ENCODE measurements around the gene SPOCD1. TPM values are rescaled to one million over a fixed set of nuclear protein-coding genes. Genes with fewer than 3 reads are reported as not detected.

Gene SPOCD1
- polyA plus RNA-seq, 3 donors, result not detected

- Histone ChIP-seq H3K27me3 (ENCODE audit: control insufficient read depth in 2 of 2, insufficient read depth in 2 of 2, low read length in 2 of 2) (no peaks in the 10 kb centered on the region), H3K36me3 (replicated peaks in 1 of 2; ENCODE audit: control insufficient read depth in 1 of 2, insufficient read depth in 2 of 2, low read length in 2 of 2) (no peaks in the 10 kb centered on the region), H3K27ac (ENCODE audit: low read depth in 1 of 2, low read length in 2 of 2) (no peak overlapping the region), H3K4me2 (replicated peaks; ENCODE audit: extremely low read depth, low read length, poor library complexity, severe bottlenecking) (no peak overlapping the region), H3K4me3 (replicated peaks in 1 of 3; ENCODE audit: low read depth in 2 of 3, low read length in 3 of 3) (no peak overlapping the region), H4K20me1 (ENCODE audit: insufficient read depth, low read length) (no peaks in the 10 kb centered on the region), H3K9me3 (replicated peaks in 1 of 2; ENCODE audit: control insufficient read depth in 1 of 2, insufficient read depth in 1 of 2, low read length in 2 of 2) (peaks cover 0 to 2% of the 10 kb centered on the region in 2 donors), H3K9ac (ENCODE audit: insufficient read depth, low read length, poor library complexity, severe bottlenecking) (no peak overlapping the region), H3K4me1 (ENCODE audit: control insufficient read depth in 1 of 2, insufficient read depth in 2 of 2, low read length in 2 of 2) (peaks cover 8% of the 10 kb centered on the region in 2 donors), H3K79me2 (ENCODE audit: insufficient read depth, low read length) (no peaks in the 10 kb centered on the region), H2AFZ (ENCODE audit: insufficient read depth, low read depth, low read length, poor library complexity, severe bottlenecking) (no peak overlapping the region)
- Mint-ChIP-seq H3K27me3 (ENCODE audit: low read depth in 3 of 3) (peaks cover 0 to 12% (median 0%) of the 10 kb centered on the region in 3 donors), H3K9me3 (peaks cover 0 to 9% (median 2%) of the 10 kb centered on the region in 7 donors), H3K27ac (no peak overlapping the region), H3K36me3 (no peaks in the 10 kb centered on the region), H3K4me1 (peaks cover 19% of the 10 kb centered on the region), H3K4me3 (no peak overlapping the region)
- 30% methylated on average over 10 of the region's 11 CpGs for WGBS (ENCODE audit: insufficient coverage)
- no peak for DNase-seq
- TF ChIP-seq CTCF (IDR thresholded peaks at IDR 0.05), result no peak
- intact Hi-C loops (cut with micrococcal nuclease), result no loop called here
Observed at GRCh38 chr1:31848381-31848897, 32.6 kb upstream of the SPOCD1 start.

GRCh38 chr1:31846484-31846883 is 30.7 kb upstream of the SPOCD1 start:
- no peak overlapping the region for H3K27ac ChIP-seq (ENCODE audit: low read depth in 1 of 2, low read length in 2 of 2)
- H3K9me3 ChIP-seq (replicated peaks in 1 of 2; ENCODE audit: control insufficient read depth in 1 of 2, insufficient read depth in 1 of 2, low read length in 2 of 2), result peaks cover 0 to 2% of the 10 kb centered on the region in 2 donors
- Mint-ChIP-seq H3K36me3 (no peaks in the 10 kb centered on the region), H3K9me3 (peaks cover 0 to 9% (median 2%) of the 10 kb centered on the region in 7 donors), H3K4me1 (peaks cover 22% of the 10 kb centered on the region), H3K27ac (peak overlapping the region in 1 of 7 donors; percentile 38), H3K4me3 (no peak overlapping the region), H3K27me3 (ENCODE audit: low read depth in 3 of 3) (peaks cover 0 to 10% (median 0%) of the 10 kb centered on the region in 3 donors)
- H3K4me2 ChIP-seq (replicated peaks; ENCODE audit: extremely low read depth, low read length, poor library complexity, severe bottlenecking), result no peak overlapping the region
- H2AFZ ChIP-seq (ENCODE audit: insufficient read depth, low read depth, low read length, poor library complexity, severe bottlenecking), result no peak overlapping the region
- no peaks in the 10 kb centered on the region for H3K79me2 ChIP-seq (ENCODE audit: insufficient read depth, low read length)
- H3K27me3 ChIP-seq (ENCODE audit: control insufficient read depth in 2 of 2, insufficient read depth in 2 of 2, low read length in 2 of 2), result no peaks in the 10 kb centered on the region
- H3K4me1 ChIP-seq (ENCODE audit: control insufficient read depth in 1 of 2, insufficient read depth in 2 of 2, low read length in 2 of 2), result peaks cover 10% of the 10 kb centered on the region in 2 donors
- no peaks in the 10 kb centered on the region for H4K20me1 ChIP-seq (ENCODE audit: insufficient read depth, low read length)
- H3K4me3 ChIP-seq (replicated peaks in 1 of 3; ENCODE audit: low read depth in 2 of 3, low read length in 3 of 3), result no peak overlapping the region
- TF ChIP-seq CTCF (IDR thresholded peaks at IDR 0.05), result no peak
- intact Hi-C loops (cut with micrococcal nuclease), result no loop called here
- no peak overlapping the region for H3K9ac ChIP-seq (ENCODE audit: insufficient read depth, low read length, poor library complexity, severe bottlenecking)
- no peaks in the 10 kb centered on the region for H3K36me3 ChIP-seq (replicated peaks in 1 of 2; ENCODE audit: control insufficient read depth in 1 of 2, insufficient read depth in 2 of 2, low read length in 2 of 2)
- DNase-seq, result no peak

All from CD14-positive monocyte (primary cell).